BLaER1 treated with 17β-estradiol and CSF1 and Interleukin-3, amounts not matched to agents 10 nM and 100 nM (cell line): ENCODE results near the gene OTOP2.
A peak's percentile ranks its signal among the peaks of the same experiment; 100 is the strongest.

Experiments used
- H3K27ac ChIP-seq, 11 experiments: shearing (Covaris generic); formaldehyde crosslinking; 2 replicates each; pipeline ENCODE4 v1.8.1; 2022
- H3K27me3 ChIP-seq, 11 experiments: shearing (Covaris generic); formaldehyde crosslinking; 2 replicates each; pipeline ENCODE4 v1.8.1; 2022
- H3K36me3 ChIP-seq, 11 experiments: shearing (Covaris generic); formaldehyde crosslinking; 2 replicates each; pipeline ENCODE4 v1.8.1; 2022
- H3K4me1 ChIP-seq, 10 experiments: shearing (Covaris generic); formaldehyde crosslinking; 2 replicates each; pipeline ENCODE4 v1.8.1; 2022
- H3K4me2 ChIP-seq, 11 experiments: shearing (Covaris generic); formaldehyde crosslinking; 2 replicates each; pipeline ENCODE4 v1.8.1; 2022
- H3K4me3 ChIP-seq, 10 experiments: shearing (Covaris generic); formaldehyde crosslinking; 2 replicates each; pipeline ENCODE4 v1.8.1; 2022
- H3K9ac ChIP-seq, 11 experiments: shearing (Covaris generic); formaldehyde crosslinking; 2 replicates each; pipeline ENCODE4 v1.8.1; 2022
- H3K9me3 ChIP-seq, 11 experiments: shearing (Covaris generic); formaldehyde crosslinking; replicated peaks in 1 of 11; 2 replicates each; pipeline ENCODE4 v1.8.1; 2022
- H4K20me1 ChIP-seq, 11 experiments: shearing (Covaris generic); formaldehyde crosslinking; 2 replicates each; pipeline ENCODE4 v1.8.1; 2022
- Cebpa-rat ChIP-seq, 11 experiments: shearing (Covaris generic); IDR thresholded peaks; 2 replicates each; pipeline ENCODE4 v1.8.1; 2022

The OTOP2 gene

GRCh38 chr17:74881073-74881472 is 43.0 kb upstream of the OTOP2 start:
- Histone ChIP-seq H3K27me3 (no peaks in the 10 kb centered on the region), H3K36me3 (no peaks in the 10 kb centered on the region), H3K9ac (no peak overlapping the region), H3K4me2 (no peak overlapping the region), H3K4me1 (peaks cover 12 to 42% (median 30%) of the 10 kb centered on the region in 10 experiments), H4K20me1 (no peaks in the 10 kb centered on the region), H3K4me3 (no peak overlapping the region), H3K27ac (no peak overlapping the region), H3K9me3 (no peaks in the 10 kb centered on the region)
- no peak for TF ChIP-seq Cebpa-rat (IDR thresholded peaks at IDR 0.05)

DNA sequence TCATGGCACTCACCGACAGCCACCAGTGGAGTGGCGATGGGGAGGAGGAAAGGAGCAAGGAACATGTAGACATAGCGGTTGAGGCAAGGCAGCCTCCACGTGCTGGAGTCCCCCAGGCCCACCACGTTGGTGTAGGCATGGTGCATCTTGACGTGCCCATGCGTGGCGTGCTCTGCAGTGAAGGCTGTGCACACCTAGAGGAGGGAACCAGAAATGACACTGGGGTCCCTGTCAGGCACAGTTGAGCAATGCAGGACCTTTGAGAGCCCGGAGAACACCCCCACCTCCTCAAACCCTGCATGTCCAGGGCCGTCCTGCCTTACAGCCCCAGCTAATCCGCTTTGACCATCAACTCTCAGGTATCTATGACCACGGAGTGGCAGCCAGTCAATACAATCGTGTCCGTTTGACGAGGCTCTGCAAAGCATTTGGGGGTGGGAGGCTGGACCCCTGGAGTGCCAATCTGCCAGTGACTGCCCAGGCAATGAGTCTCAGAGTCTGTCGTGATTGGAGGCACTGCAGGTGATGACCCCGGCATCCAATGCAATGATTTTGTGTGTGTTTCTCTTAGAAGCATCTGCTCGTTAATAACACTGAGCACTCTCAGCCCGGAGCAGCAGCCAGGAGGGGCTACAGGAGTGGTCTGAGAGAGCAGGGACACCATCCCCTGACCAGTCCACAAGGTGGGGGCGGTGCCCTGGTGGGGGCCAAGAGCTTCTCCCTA is 41.4 kb upstream of the OTOP2 start:
- Histone ChIP-seq H3K36me3 (no peaks in the 10 kb centered on the region), H3K27me3 (no peaks in the 10 kb centered on the region), H3K27ac (peak overlapping the region in 1 of 11 experiments; percentile 34; a peak in 1 of 22 replicates), H4K20me1 (no peaks in the 10 kb centered on the region), H3K4me3 (no peak overlapping the region), H3K9me3 (no peaks in the 10 kb centered on the region), H3K4me1 (peaks cover 8 to 37% (median 24%) of the 10 kb centered on the region in 10 experiments), H3K4me2 (peak overlapping the region in 10 of 11 experiments; percentile 19 to 72 (median 62); a peak in 19 of 22 replicates), H3K9ac (no peak overlapping the region; a peak in 1 of 22 replicates)
- TF ChIP-seq Cebpa-rat (IDR thresholded peaks at IDR 0.05): no peak

DNA sequence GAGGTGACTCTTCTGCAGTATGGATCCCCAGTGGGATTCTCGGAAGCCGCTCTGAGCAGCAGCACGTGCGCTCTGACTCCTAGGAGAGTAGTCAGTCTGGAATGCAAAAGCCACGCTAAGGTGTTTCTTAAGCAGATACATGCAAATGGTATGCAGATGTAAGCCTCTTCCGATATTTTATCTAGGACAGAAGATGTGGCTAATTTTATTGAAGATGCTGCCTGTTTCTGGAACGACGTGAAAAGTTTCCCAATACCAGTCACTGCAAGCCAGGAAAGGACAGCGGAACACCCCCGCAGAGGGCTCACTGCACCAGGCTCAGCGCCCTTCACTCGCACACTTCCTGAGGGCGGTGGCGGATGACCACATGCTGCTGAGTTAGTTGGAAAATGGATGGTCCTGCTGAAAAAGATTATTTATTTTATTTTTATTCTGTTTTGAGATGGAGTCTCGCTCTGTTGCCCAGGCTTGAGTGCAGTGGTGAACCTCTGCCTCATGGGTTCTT is 40.8 kb upstream of the OTOP2 start:
- peaks cover 2 to 31% (median 18%) of the 10 kb centered on the region in 10 experiments; a peak in 19 of 20 replicates for H3K4me1 ChIP-seq
- H3K27me3 ChIP-seq: no peaks in the 10 kb centered on the region
- peak overlapping the region in 2 of 11 experiments; percentile 34 to 44; a peak in 5 of 22 replicates for H3K27ac ChIP-seq
- no peak for TF ChIP-seq Cebpa-rat (IDR thresholded peaks at IDR 0.05)
- no peak overlapping the region; a peak in 1 of 22 replicates for H3K9ac ChIP-seq
- no peaks in the 10 kb centered on the region for H3K9me3 ChIP-seq
- H3K36me3 ChIP-seq: no peaks in the 10 kb centered on the region
- peak overlapping the region; percentile 19 to 72 (median 61); a peak in 20 of 22 replicates for H3K4me2 ChIP-seq
- H3K4me3 ChIP-seq: no peak overlapping the region
- no peaks in the 10 kb centered on the region for H4K20me1 ChIP-seq

DNA sequence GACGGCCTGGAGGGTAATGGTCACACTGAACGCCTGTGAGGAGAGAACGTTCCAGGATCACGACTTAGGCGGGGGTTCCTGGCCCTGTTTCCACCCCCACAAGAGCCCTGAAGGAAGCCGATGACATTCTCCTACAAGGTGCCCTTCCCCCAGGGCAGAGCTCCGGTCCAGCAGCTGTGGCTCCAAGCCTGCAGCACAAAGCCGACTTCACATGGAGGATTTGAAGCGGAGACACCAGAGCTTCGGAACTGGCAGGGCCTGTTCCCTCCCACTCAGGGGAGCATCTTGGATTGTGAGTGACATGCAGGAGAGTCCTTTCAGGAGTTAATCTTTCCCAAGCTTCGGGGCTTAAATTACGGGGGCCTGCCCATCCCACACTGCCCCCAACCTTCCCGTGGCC is 35.6 kb upstream of the OTOP2 start:
- Histone ChIP-seq H3K36me3 (no peaks in the 10 kb centered on the region), H3K9me3 (no peaks in the 10 kb centered on the region), H3K4me1 (peaks cover 0 to 9% (median 6%) of the 10 kb centered on the region in 10 experiments; a peak in 15 of 20 replicates), H3K9ac (no peak overlapping the region), H3K4me3 (no peak overlapping the region), H4K20me1 (peaks cover 0 to 7% (median 0%) of the 10 kb centered on the region in 11 experiments; a peak in 1 of 22 replicates), H3K27me3 (peaks cover 11 to 19% (median 14%) of the 10 kb centered on the region in 11 experiments), H3K27ac (no peak overlapping the region), H3K4me2 (no peak overlapping the region)
- no peak for TF ChIP-seq Cebpa-rat (IDR thresholded peaks at IDR 0.05)

DNA sequence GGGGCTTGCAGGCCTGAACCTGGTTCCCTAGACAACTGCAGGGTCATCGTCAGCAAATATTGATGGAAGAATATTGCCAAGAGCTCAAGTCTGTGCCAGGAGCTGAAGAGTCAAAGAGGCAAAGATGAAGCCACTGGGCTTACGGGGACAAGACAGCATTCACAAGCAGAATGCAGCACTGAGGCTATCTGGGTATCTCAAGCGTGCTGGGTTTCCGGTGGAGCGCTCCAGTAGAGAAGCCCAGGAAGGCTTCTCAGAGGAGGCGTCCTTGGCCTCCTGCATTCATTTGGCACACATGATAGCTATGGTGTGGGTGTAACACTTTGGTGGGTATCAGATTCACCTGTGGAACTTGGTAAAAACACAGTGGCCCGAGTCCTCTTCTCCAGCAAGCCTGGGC is 33.5 kb upstream of the OTOP2 start:
- H3K9ac ChIP-seq: no peak overlapping the region
- no peaks in the 10 kb centered on the region for H3K36me3 ChIP-seq
- no peak for TF ChIP-seq Cebpa-rat (IDR thresholded peaks at IDR 0.05)
- H3K4me1 ChIP-seq: no peaks in the 10 kb centered on the region
- peaks cover 0 to 7% (median 0%) of the 10 kb centered on the region in 11 experiments; a peak in 1 of 22 replicates for H4K20me1 ChIP-seq
- no peak overlapping the region for H3K4me3 ChIP-seq
- H3K27ac ChIP-seq: no peak overlapping the region
- no peak overlapping the region for H3K4me2 ChIP-seq
- H3K27me3 ChIP-seq: peaks cover 14 to 33% (median 23%) of the 10 kb centered on the region in 11 experiments
- no peaks in the 10 kb centered on the region for H3K9me3 ChIP-seq

DNA sequence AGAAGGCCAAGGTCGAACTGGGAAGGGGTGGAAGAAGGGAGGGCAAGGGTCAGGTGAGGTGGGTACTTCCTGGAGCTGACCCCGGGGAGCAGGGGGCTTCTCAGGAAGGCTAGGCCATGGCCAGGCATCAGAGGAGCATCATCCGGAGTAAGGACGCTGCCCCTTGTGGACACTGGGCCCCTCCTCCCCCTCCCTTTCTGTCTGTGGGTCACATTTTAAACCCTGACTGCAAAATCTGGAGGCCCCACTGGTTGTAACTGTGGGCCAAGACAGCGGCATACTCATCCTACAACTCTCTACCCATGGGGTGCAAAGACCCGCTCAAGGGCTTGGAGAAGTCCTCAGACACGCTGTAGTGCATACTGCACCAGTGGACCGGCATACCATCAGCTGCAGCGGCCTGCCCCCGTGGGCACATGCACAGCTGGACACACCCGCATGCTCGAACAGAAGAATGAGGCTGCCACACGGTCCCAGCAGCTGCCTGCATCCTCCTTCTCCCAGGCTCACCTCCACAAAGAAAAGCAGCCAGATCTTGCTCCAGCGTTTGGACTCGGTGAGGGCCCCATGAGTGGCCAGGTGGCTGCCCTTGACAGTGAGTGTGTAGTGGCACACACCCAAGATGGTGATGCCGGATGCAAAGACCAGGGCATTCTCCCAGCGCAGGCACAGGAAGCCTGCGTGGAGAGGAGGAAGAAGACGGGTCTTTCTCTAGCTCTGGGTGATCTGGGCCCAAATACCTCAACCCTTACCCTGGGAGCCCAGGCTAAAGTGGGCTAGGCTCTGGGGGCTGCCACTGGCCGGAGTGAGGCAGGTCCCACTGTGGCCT is 31.8 kb upstream of the OTOP2 start:
- no peak for TF ChIP-seq Cebpa-rat (IDR thresholded peaks at IDR 0.05)
- Histone ChIP-seq H3K4me1 (no peaks in the 10 kb centered on the region), H3K9me3 (no peaks in the 10 kb centered on the region), H3K4me3 (no peak overlapping the region), H3K9ac (no peak overlapping the region), H4K20me1 (peaks cover 0 to 7% (median 0%) of the 10 kb centered on the region in 11 experiments; a peak in 1 of 22 replicates), H3K27ac (no peak overlapping the region), H3K36me3 (no peaks in the 10 kb centered on the region), H3K27me3 (peaks cover 14 to 33% (median 23%) of the 10 kb centered on the region in 11 experiments), H3K4me2 (no peak overlapping the region)

GRCh38 chr17:74892974-74893911 is 30.8 kb upstream of the OTOP2 start, which contains the start of gene FADS6:
FADS6 (minus strand) TSS chr17:74893633; CDS start chr17:74893595, 38 bp downstream.
- TF ChIP-seq Cebpa-rat (IDR thresholded peaks at IDR 0.05): no peak
- H3K4me2 ChIP-seq: no peak within 1 kb of the TSS
- H3K9ac ChIP-seq: no peak within 1 kb of the TSS
- peaks cover 0 to 7% (median 0%) of the 10 kb centered on the region in 11 experiments; a peak in 1 of 22 replicates for H4K20me1 ChIP-seq
- no peaks in the 10 kb centered on the region for H3K4me1 ChIP-seq
- H3K4me3 ChIP-seq: no peak within 1 kb of the TSS
- no peak within 1 kb of the TSS for H3K27ac ChIP-seq
- H3K9me3 ChIP-seq: no peaks in the 10 kb centered on the region
- no peaks in the 10 kb centered on the region for H3K36me3 ChIP-seq
- H3K27me3 ChIP-seq: peaks cover 14 to 33% (median 23%) of the 10 kb centered on the region in 11 experiments

DNA sequence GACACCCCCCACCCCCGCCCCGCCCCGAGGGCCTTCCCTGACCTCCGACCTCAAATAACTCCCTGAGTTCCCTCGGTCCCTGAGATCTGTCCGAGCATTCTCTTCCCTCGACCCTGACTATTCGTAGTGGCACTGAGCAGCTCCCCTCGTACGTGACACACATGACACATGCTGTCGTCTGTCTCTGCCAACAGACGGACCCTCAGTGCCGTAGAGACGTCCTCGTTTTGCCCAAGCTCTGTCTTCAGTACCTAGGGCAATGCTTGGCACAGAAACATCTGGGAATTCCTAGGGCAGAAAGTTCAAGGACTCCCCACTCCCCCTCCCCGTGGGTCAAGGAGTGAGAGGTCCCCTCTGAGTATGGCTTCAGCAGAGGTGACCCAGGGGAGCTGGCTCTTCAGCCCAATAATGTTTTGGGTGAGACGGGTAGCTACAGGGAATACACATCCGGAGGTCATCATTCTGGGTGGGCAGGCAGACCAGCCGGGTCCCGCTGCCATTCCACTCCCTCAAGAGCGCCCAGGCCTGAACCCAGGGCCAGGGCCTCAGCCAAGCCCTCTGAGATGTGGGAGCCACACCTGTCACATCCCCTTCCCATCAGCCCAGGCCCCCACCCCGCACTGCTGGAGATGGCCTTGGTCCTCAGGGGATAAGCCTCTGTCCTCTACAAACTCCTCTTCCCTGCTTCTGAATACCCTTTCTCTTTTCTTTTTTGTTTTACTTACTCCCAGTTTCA is 30.0 kb upstream of the OTOP2 start:
- H4K20me1 ChIP-seq: peaks cover 0 to 7% (median 0%) of the 10 kb centered on the region in 11 experiments; a peak in 1 of 22 replicates
- no peak overlapping the region for H3K4me3 ChIP-seq
- no peak overlapping the region for H3K27ac ChIP-seq
- H3K9ac ChIP-seq: no peak overlapping the region
- peaks cover 14 to 33% (median 23%) of the 10 kb centered on the region in 11 experiments for H3K27me3 ChIP-seq
- H3K4me1 ChIP-seq: no peaks in the 10 kb centered on the region
- H3K9me3 ChIP-seq: no peaks in the 10 kb centered on the region
- TF ChIP-seq Cebpa-rat (IDR thresholded peaks at IDR 0.05): no peak
- H3K4me2 ChIP-seq: no peak overlapping the region
- no peaks in the 10 kb centered on the region for H3K36me3 ChIP-seq
